Fibroblast of pulmonary artery (primary cell): ENCODE data around the gene LSAMP.

Experiments
- DNase-seq: peaks from one replicate; pipeline ENCODE4 v3.0.0-alpha.2; 2010; ENCODE audit warnings: low read depth
- H3K4me3 ChIP-seq: replicated peaks from 2 replicates; pipeline ENCODE4 v1.5.1; 2011; ENCODE audit warnings: low read depth, mild to moderate bottlenecking, control low read depth, low read length, moderate library complexity
- TF ChIP-seq, protein P1 (sequence below): IDR thresholded peaks from 2 replicates; pipeline ENCODE4 v1.5.1; 2011; ENCODE audit warnings: mild to moderate bottlenecking, control low read depth, low read length, inconsistent platforms; ENCODE audit errors: missing control alignments

The LSAMP gene

DNA sequence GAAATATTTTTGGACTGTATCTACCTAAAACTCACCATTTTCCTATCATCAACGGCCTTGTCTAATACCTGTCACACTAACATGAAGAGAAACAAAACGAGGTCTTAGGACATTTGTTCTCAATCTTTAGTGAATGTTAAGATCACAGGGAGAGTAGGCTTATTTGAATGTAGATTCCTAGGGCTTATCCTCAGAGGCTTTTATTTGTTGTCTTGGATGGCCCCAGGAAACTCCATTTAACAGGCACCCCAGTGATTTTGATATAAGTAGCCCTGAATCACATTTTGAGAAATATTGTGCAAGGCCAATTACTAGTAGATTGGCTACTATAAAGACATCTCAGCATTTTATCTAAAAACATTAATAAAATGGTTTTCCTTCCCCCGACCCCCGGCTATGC is 454.6 kb downstream of the LSAMP start:
- DNase-seq: no peak
- TF ChIP-seq, protein P1, sequence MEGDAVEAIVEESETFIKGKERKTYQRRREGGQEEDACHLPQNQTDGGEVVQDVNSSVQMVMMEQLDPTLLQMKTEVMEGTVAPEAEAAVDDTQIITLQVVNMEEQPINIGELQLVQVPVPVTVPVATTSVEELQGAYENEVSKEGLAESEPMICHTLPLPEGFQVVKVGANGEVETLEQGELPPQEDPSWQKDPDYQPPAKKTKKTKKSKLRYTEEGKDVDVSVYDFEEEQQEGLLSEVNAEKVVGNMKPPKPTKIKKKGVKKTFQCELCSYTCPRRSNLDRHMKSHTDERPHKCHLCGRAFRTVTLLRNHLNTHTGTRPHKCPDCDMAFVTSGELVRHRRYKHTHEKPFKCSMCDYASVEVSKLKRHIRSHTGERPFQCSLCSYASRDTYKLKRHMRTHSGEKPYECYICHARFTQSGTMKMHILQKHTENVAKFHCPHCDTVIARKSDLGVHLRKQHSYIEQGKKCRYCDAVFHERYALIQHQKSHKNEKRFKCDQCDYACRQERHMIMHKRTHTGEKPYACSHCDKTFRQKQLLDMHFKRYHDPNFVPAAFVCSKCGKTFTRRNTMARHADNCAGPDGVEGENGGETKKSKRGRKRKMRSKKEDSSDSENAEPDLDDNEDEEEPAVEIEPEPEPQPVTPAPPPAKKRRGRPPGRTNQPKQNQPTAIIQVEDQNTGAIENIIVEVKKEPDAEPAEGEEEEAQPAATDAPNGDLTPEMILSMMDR: no peak
- no peak overlapping the region for H3K4me3 ChIP-seq

- no peak for DNase-seq
- H3K4me3 ChIP-seq: no peak overlapping the region
- TF ChIP-seq, protein P1: no peak
Observed at GRCh38 chr3:115989684-115990421, 455.4 kb downstream of the LSAMP start.

GRCh38 chr3:115986555-115987207 is 458.6 kb downstream of the LSAMP start:
- TF ChIP-seq, protein P1: peak; percentile 50
- H3K4me3 ChIP-seq: no peak overlapping the region
- peak; percentile 51 for DNase-seq

- no peak overlapping the region for H3K4me3 ChIP-seq
- TF ChIP-seq, protein P1: no peak
- no peak for DNase-seq
Observed at GRCh38 chr3:115982629-115983028, 462.7 kb downstream of the LSAMP start.

DNA sequence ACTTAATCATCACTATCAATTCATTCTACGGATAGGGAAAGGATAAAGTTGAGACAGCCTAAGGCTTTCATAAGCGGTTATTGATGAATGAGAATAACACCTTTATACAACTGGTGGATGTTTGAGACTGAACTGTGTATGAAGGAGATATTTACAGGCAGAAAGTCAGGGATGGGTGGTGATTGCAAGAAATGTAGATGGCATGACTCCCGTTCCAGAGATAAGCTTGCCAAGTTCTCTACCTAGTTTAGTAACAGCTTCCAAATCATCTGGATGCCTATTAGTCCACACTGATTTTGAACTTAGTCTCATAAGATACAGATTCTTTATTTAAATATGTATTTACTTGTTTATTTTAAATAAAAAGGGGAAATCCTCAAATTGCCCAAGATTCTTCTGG is 463.2 kb downstream of the LSAMP start:
- H3K4me3 ChIP-seq: no peak overlapping the region
- no peak for DNase-seq
- TF ChIP-seq, protein P1: no peak

GRCh38 chr3:115980709-115981108 is 464.6 kb downstream of the LSAMP start:
- H3K4me3 ChIP-seq: no peak overlapping the region
- TF ChIP-seq, protein P1: no peak
- DNase-seq: no peak
